Measurements from ENCODE around the gene MSANTD1. TPM values are rescaled to one million over a fixed set of nuclear protein-coding genes. Genes with fewer than 3 reads are reported as not detected.

The MSANTD1 gene
- total and polyA plus RNA-seq, 2 of the 8 experiments (the other 6 are each of a cell fraction or from before 2014, with no cell fraction given) = 0.23 to 0.45 TPM

DNA sequence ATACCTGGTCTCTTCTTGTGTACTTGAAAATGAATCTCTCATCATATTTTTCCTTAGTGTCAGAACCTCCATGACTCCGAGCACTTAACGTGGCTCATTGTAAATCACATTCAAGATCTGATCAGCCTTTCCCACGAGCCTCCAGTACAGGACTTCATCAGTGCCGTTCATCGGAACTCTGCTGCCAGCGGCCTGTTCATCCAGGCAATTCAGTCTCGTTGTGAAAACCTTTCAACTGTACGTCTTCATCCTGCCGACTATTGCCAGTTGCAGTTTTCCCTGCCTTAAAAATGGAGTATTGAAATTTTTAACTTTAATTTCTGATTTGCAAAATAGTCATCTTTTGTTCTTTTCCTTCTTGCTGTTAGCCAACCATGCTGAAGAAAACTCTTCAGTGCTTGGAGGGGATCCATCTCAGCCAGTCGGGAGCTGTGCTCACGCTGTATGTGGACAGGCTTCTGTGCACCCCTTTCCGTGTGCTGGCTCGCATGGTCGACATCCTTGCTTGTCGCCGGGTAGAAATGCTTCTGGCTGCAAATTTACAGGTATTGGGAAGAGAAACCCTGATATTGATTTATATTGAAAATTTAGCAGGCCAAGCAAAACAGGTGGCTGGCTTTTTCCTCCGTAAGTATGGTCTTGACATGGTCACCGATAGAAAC is 42.4 kb upstream of the MSANTD1 start:
- no peak overlapping the region for H3K9ac ChIP-seq (replicated peaks in 1 of 4; ENCODE audit: extremely low read depth in 1 of 4, low read depth in 3 of 4, low read length in 3 of 4)
- no peak overlapping the region for H2BK5ac ChIP-seq (ENCODE audit: low read depth, low read length)
- H4K20me1 ChIP-seq (replicated peaks in 1 of 2; ENCODE audit: control insufficient read depth in 1 of 2, insufficient read depth in 2 of 2, low read length in 2 of 2) = peaks cover 0 to 4% of the 10 kb centered on the region in 2 experiments
- no peak overlapping the region for H3K4me2 ChIP-seq (ENCODE audit: insufficient read depth in 1 of 2, low read depth in 2 of 2, low read length in 2 of 2)
- 90% methylated on average over 18 of the region's 18 CpGs; no CpG with 5 or more reads in 1 of the 2 experiments for WGBS, 2 experiments (ENCODE audit: extremely low coverage in 1 of 2, insufficient coverage in 1 of 2, insufficient read length in 1 of 2, insufficient replicate concordance in 2 of 2, low coverage in 1 of 2, low lambda C conversion rate in 2 of 2, missing lambda C conversion rate in 1 of 2)
- H3K79me2 ChIP-seq (ENCODE audit: control insufficient read depth in 1 of 2, insufficient read depth in 2 of 2, low read length in 2 of 2) = no peaks in the 10 kb centered on the region
- H3K36me3 ChIP-seq (ENCODE audit: control insufficient read depth in 2 of 4, insufficient read depth in 4 of 4, low read length in 3 of 4) = peaks cover 12 to 33% (median 26%) of the 10 kb centered on the region in 4 experiments; a peak in 7 of 8 replicates
- H2BK15ac ChIP-seq (ENCODE audit: low read length) = no peak overlapping the region
- no peak overlapping the region for H2BK12ac ChIP-seq (ENCODE audit: low read depth, low read length)
- no peaks in the 10 kb centered on the region for H3K9me3 ChIP-seq (ENCODE audit: insufficient read depth in 2 of 2, low read depth in 1 of 2, low read length in 1 of 2)
- H3K79me1 ChIP-seq (ENCODE audit: low read depth, low read length) = no peaks in the 10 kb centered on the region
- H3K14ac ChIP-seq (ENCODE audit: insufficient read length) = no peak overlapping the region
- no peak overlapping the region for H3K23ac ChIP-seq (ENCODE audit: insufficient read length)
- H2BK120ac ChIP-seq (replicated peaks; ENCODE audit: low read depth, low read length) = no peak overlapping the region
- no peak overlapping the region for H2AFZ ChIP-seq (ENCODE audit: low read length)
- no peaks in the 10 kb centered on the region for H3K23me2 ChIP-seq (ENCODE audit: low read depth, low read length)
- CTCF ChIA-PET (ENCODE audit: partially characterized antibody) = no interaction called here
- TF ChIP-seq, protein P1, sequence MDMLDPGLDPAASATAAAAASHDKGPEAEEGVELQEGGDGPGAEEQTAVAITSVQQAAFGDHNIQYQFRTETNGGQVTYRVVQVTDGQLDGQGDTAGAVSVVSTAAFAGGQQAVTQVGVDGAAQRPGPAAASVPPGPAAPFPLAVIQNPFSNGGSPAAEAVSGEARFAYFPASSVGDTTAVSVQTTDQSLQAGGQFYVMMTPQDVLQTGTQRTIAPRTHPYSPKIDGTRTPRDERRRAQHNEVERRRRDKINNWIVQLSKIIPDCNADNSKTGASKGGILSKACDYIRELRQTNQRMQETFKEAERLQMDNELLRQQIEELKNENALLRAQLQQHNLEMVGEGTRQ (IDR thresholded peaks at IDR 0.05; ENCODE audit: low read length) = no peak
- TF ChIP-seq SP1 (IDR thresholded peaks at IDR 0.05; ENCODE audit: low read depth, low read length) (no peak), JUN (IDR thresholded peaks at IDR 0.05; ENCODE audit: low read depth, low read length) (no peak), TAF7 (optimal IDR thresholded peaks at IDR 0.05; ENCODE audit: borderline replicate concordance, low read depth, low read length) (no peak), SUZ12 (IDR thresholded peaks at IDR 0.05; ENCODE audit: low read length) (no peak), FOSL1 (IDR thresholded peaks at IDR 0.05; ENCODE audit: insufficient read depth, low read depth, low read length) (no peak), TBP (IDR thresholded peaks at IDR 0.05; ENCODE audit: low read depth, low read length) (no peak), POLR2AphosphoS5 (IDR thresholded peaks at IDR 0.05; ENCODE audit: low read depth, low read length) (no peak), E2F6 (IDR thresholded peaks at IDR 0.05) (no peak)
- TF ChIP-seq, protein P2, sequence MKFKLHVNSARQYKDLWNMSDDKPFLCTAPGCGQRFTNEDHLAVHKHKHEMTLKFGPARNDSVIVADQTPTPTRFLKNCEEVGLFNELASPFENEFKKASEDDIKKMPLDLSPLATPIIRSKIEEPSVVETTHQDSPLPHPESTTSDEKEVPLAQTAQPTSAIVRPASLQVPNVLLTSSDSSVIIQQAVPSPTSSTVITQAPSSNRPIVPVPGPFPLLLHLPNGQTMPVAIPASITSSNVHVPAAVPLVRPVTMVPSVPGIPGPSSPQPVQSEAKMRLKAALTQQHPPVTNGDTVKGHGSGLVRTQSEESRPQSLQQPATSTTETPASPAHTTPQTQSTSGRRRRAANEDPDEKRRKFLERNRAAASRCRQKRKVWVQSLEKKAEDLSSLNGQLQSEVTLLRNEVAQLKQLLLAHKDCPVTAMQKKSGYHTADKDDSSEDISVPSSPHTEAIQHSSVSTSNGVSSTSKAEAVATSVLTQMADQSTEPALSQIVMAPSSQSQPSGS (IDR thresholded peaks at IDR 0.05; ENCODE audit: low read length) = no peak
- H3K27me3 ChIP-seq (replicated peaks in 1 of 4; ENCODE audit: control insufficient read depth in 3 of 4, extremely low read depth in 1 of 4, insufficient read depth in 3 of 4, low read length in 3 of 4) = no peaks in the 10 kb centered on the region
- no peak overlapping the region for H3K18ac ChIP-seq (ENCODE audit: extremely low read depth, low read length)
- FAIRE-seq (no peak), DNase-seq (ENCODE audit: low read depth in 1 of 2, low spot score in 2 of 2) (no peak)
- H3K4me3 ChIP-seq (ENCODE audit: extremely low read depth in 1 of 4, insufficient read depth in 2 of 4, low read depth in 3 of 4, low read length in 4 of 4) = no peak overlapping the region
- no peak overlapping the region for H2AK5ac ChIP-seq (ENCODE audit: low read depth, low read length)
- no peak overlapping the region for H4K91ac ChIP-seq (replicated peaks; ENCODE audit: insufficient read length, low read length)
- H3K27ac ChIP-seq (ENCODE audit: low read depth, low read length) = no peak overlapping the region
- no peak overlapping the region for H2BK20ac ChIP-seq (ENCODE audit: low read length)
- no peak overlapping the region for H4K5ac ChIP-seq (ENCODE audit: insufficient read length, low read depth, low read length)
- H3K4ac ChIP-seq (replicated peaks; ENCODE audit: insufficient read length, low read depth, low read length) = no peak overlapping the region
- POLR2A ChIA-PET (ENCODE audit: partially characterized antibody) = no interaction called here
- no peak overlapping the region for H3K56ac ChIP-seq (replicated peaks; ENCODE audit: insufficient read length, low read depth, low read length)
- no peak overlapping the region for H4K8ac ChIP-seq (ENCODE audit: extremely low read depth, insufficient read depth, low read length)
- H3K4me1 ChIP-seq (replicated peaks in 1 of 4; ENCODE audit: control insufficient read depth in 3 of 4, insufficient read depth in 4 of 4, low read length in 3 of 4) = no peaks in the 10 kb centered on the region

All from H1 (cell line).